ENCODE results near the gene CABYR. TPM values are rescaled to one million over a fixed set of nuclear protein-coding genes. Genes with fewer than 3 reads are reported as not detected.
A peak's percentile ranks its signal among the peaks of the same experiment; 100 is the strongest.

The CABYR gene
- total RNA-seq, 1 experiment from 2014 or later, result 0.41 TPM

DNA sequence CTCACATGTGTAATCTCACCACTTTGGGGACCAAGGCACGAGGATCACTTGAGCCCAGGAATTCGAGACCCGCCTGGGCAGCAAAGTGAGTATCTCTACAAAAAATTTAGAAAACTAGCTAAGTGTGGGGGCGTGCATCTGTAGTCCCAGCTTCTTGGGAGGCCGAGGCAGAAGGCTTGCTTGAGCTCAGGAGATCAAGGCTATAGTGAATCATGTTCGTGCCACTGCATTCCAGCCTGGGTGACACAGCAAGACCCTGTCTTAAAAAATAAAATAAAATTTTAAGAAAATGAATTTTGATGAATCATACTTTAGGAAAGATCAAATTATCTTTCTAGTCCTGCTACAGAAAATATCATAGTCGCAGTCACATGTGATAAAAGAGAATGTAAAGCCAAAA lies 46.9 kb downstream of the CABYR start:
- in situ Hi-C loops (cut with HindIII; ENCODE audit: low sequenced_read_pairs), result no loop called here
- DNase-seq (ENCODE audit: low spot score), result no peak

GRCh38 chr18:24187049-24187448 lies 48.2 kb downstream of the CABYR start:
- no peak for DNase-seq (ENCODE audit: low spot score)
- in situ Hi-C loops (cut with HindIII; ENCODE audit: low sequenced_read_pairs), result no loop called here

- no peak for DNase-seq (ENCODE audit: low spot score)
- in situ Hi-C loops (cut with HindIII; ENCODE audit: low sequenced_read_pairs), result no loop called here
Observed at GRCh38 chr18:24187689-24188088, 48.8 kb downstream of the CABYR start.

DNA sequence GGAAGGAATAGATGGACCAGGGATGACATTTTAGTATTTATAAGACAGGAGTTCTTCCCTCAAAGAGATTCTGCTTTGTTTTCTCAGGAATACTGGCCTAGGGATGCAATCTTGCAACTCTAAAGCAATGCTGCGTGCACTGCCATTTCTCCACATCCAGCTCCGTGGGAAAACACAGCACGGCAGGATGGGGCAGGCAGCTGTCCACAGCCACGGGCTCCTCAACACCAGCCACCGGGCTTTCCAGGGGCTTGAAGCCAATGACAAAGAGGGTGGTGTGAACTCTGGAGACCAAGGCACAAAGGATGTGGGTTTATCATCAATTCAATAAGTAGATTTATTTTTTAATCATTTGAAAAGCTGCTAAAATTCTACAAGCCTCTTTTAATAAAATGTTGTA lies 49.3 kb downstream of the CABYR start:
- in situ Hi-C loops (cut with HindIII; ENCODE audit: low sequenced_read_pairs), result no loop called here
- DNase-seq (ENCODE audit: low spot score), result no peak

- in situ Hi-C loops (cut with HindIII; ENCODE audit: low sequenced_read_pairs), result no loop called here
- no peak for DNase-seq (ENCODE audit: low spot score)
Observed at GRCh38 chr18:24189007-24189528, 50.2 kb downstream of the CABYR start.

DNA sequence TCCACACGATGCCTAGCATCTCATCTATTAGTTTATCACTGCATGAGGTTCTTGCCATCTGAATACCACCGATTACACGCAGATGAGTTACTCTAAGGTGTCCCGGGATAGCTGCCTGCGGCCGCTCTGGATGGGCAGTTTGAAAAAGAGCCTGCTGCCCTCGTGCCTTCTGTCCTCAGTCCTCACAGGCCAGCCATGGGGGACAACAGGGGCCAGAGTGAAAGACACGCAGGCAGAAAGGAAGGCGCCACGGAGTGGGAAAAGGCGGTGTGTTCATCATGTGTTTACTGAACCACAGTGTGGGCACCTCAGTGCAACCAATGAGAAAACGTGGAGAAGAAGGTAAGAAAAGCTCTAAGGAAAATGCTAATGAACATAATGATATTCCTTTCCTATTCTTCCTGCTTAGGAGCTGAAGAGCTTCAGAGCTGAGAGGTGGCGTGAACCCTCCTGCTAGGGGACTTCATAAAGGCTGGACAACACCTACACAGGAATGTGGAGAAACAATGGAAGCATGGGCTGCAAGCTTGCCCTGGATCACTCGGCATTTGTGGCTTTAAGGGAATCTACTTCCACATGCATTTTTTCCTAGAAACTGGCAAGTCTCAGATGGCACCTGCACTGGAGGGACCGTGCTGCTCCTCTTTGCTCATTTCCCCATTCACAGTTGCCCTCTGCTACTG lies 50.9 kb downstream of the CABYR start:
- in situ Hi-C loops (cut with HindIII; ENCODE audit: low sequenced_read_pairs), result no loop called here
- no peak for DNase-seq (ENCODE audit: low spot score)

GRCh38 chr18:24190590-24190989 lies 51.7 kb downstream of the CABYR start:
- in situ Hi-C loops (cut with HindIII; ENCODE audit: low sequenced_read_pairs), result no loop called here
- DNase-seq (ENCODE audit: low spot score), result no peak

GRCh38 chr18:24195296-24196053 lies 56.6 kb downstream of the CABYR start:
- DNase-seq (ENCODE audit: low spot score), result no peak

GRCh38 chr18:24196764-24197163 lies 57.9 kb downstream of the CABYR start:
- no peak for DNase-seq (ENCODE audit: low spot score)
- in situ Hi-C loops (cut with HindIII; ENCODE audit: low sequenced_read_pairs), result no loop called here

More at GRCh38 chr18:24195296-24196053, 56.6 kb downstream of the CABYR start:
- in situ Hi-C loops (cut with HindIII; ENCODE audit: low sequenced_read_pairs), result no loop called here

- DNase-seq (ENCODE audit: low spot score), result peak; percentile 32
- in situ Hi-C loops (cut with HindIII; ENCODE audit: low sequenced_read_pairs), result no loop called here
Observed at GRCh38 chr18:24197412-24197811, 58.5 kb downstream of the CABYR start.

DNA sequence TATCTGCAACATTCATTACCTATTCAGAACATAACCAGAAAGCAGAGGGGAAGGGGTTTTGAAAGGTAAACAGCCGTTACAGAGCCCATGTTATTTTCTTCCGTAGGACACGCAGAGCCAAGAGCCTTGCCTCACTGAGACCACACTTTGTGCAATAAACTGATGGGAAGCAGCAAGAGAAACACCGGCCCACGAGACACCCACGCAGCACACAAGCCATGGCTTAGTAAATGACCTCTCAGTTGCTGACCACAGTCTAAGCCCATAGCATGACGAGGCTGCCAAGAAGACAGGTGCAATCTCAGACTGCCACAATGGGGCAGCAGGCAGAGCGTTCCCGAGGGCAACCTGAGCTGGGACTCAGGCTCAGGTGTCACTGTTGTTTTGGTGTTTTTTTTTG lies 59.6 kb downstream of the CABYR start:
- in situ Hi-C loops (cut with HindIII; ENCODE audit: low sequenced_read_pairs), result no loop called here
- peak; percentile 29 for DNase-seq (ENCODE audit: low spot score)

- in situ Hi-C loops (cut with HindIII; ENCODE audit: low sequenced_read_pairs), result no loop called here
- no peak for DNase-seq (ENCODE audit: low spot score)
Observed at GRCh38 chr18:24199372-24199962, 60.6 kb downstream of the CABYR start.

- no peak for DNase-seq (ENCODE audit: low spot score)
- in situ Hi-C loops (cut with HindIII; ENCODE audit: low sequenced_read_pairs), result no loop called here
Observed at GRCh38 chr18:24200494-24201290, 61.8 kb downstream of the CABYR start.

DNA sequence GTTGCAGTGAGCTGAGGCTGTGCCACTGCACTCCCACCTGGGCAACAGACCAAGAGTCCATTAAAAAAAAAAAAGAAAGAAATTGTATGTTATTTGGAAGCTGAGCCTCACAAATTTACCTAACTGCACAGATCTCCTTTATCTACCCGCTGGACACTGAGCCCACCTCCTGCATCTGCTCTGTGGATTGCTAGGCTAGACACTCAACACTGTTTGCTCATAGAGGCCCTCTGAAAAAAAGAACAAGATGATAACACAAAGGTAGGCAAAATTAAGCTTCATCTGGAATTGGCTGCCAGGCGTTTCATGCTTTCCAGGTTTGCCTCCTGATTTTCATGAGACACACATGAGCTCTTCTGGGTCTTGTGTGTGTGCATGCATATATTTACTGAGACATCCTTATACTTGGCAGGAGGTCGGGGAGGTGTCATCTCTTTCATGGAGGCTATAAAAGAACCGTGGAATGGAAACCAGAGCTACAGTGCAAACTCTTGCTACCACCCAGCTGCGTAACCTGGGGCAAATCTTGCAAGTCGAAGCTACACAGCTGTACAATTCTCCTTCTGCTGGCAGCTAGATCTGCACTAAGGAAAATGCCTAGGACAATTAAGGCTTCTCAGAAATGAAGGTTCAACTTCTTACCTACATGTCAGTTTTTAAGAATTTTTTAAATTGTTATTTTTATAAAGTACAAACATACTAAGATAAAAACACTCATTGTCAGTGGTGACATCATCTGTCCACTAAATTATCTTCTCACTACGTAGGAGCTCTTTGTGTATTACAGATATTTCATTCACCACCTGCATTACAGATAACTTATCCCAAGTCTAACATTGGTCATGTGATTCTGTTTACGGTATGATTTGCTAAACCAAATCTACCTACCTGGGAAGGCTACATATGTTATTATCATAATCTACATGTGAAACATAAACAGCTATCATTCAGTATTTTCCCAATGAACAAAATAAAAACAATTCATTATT lies 63.1 kb downstream of the CABYR start:
- no peak for DNase-seq (ENCODE audit: low spot score)
- in situ Hi-C loops (cut with HindIII; ENCODE audit: low sequenced_read_pairs), result no loop called here

GRCh38 chr18:24204904-24205303 lies 66.0 kb downstream of the CABYR start:
- no peak for DNase-seq (ENCODE audit: low spot score)
- in situ Hi-C loops (cut with HindIII; ENCODE audit: low sequenced_read_pairs), result no loop called here

DNA sequence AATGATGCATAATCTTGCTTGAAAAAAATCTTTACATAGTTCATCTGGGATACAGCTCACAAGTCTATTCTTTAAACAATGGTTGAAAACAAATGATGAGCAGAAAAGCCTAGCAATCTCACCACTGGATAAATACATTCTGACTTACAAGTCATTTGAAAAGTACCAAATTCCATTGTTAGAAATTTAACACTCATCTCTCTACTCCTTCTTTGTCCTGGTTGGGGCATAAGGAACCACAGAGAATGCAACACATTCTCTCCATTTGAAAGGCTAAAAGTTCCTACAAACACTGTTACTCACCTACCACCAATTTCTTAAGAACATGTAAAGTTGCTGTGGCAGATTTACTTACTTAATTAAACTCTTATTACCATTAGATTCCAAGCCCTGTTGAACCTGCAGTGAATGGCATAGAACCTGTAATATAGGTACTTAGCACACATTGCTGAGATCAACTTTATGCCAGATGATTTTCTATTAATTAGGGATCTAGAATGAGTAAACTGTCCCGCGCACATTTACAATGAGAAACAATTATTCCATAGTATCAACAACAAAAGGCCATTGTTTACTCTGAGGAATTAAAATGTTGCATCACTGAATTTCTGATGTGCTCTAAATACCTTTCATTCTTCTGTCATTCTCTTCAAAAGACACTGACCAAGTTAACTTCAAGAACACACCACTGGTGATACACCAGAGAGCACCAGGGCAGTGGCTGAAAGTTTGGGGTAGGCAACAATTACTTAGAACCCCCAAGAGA lies 69.6 kb downstream of the CABYR start:
- no peak for DNase-seq (ENCODE audit: low spot score)
- in situ Hi-C loops (cut with HindIII; ENCODE audit: low sequenced_read_pairs), result no loop called here

- no peak for DNase-seq (ENCODE audit: low spot score)
- in situ Hi-C loops (cut with HindIII; ENCODE audit: low sequenced_read_pairs), result no loop called here
Observed at GRCh38 chr18:24209558-24209957, 70.7 kb downstream of the CABYR start.

All from G401 (cell line).